Gastrocnemius medialis (tissue), 4 donors: ENCODE data around the gene GABRB3. TPM values are rescaled to one million over a fixed set of nuclear protein-coding genes. Genes with fewer than 3 reads are reported as not detected.

ENCODE experiments used
- ATAC-seq, 2 donors: fragments of 150-250 bp; one replicate each; pipeline ENCODE4 v1.9.1; 2016
- DNase-seq, 2 donors: peaks; one replicate each; pipeline ENCODE4 v3.0.0-alpha.2; 2019
- H3K27ac ChIP-seq, 4 donors: fragments of 200-600 bp; sonication (generic); 1 replicate in 1 of 4; 2 replicates in 3 of 4; pipeline ENCODE4 v1.5.1; 2016 to 2018; ENCODE audit warnings: mild to moderate bottlenecking in 2 of 4, moderate library complexity in 1 of 4
- H3K27me3 ChIP-seq, 3 donors: fragments of 200-600 bp; sonication (generic) in 2 of 3; 1 replicate in 1 of 3; 2 replicates in 2 of 3; pipeline versions ENCODE4 v1.5.1 to v1.6.0; 2016 to 2019; ENCODE audit warnings: mild to moderate bottlenecking in 1 of 3, moderate library complexity in 1 of 3
- H3K36me3 ChIP-seq, 2 donors: fragments of 200-600 bp; sonication (generic) in 1 of 2; one replicate each; pipeline ENCODE4 v1.5.1; 2017 to 2018
- H3K4me1 ChIP-seq, 2 donors: fragments of 200-600 bp; sonication (generic) in 1 of 2; one replicate each; pipeline ENCODE4 v1.5.1; 2016 to 2017; ENCODE audit warnings: mild to moderate bottlenecking in 2 of 2
- H3K4me3 ChIP-seq, 4 donors: fragments of 200-600 bp; sonication (generic) in 3 of 4; 1 replicate in 1 of 4; 2 replicates in 3 of 4; pipeline ENCODE4 v1.5.1; 2016 to 2019; ENCODE audit warnings: mild to moderate bottlenecking in 2 of 4
- H3K9me3 ChIP-seq, 3 donors: fragments of 200-600 bp; sonication (generic) in 2 of 3; 1 replicate in 1 of 3; 2 replicates in 2 of 3; pipeline ENCODE4 v1.5.1; 2016 to 2019
- POLR2A ChIP-seq, 2 donors: fragments of 450-650 bp; IDR thresholded peaks; one replicate each; pipeline ENCODE4 v1.6.1; 2017; ENCODE audit warnings: antibody characterized with exemption in 2 of 2, mild to moderate bottlenecking in 2 of 2, moderate library complexity in 2 of 2
- in situ Hi-C, 4 donors: fragments of 200-750 bp; cut with MboI; loops; one replicate each; pipeline versions ENCODE4 v1.15.0 to v1.8.0; 2017; ENCODE audit warnings: low sequenced_read_pairs in 4 of 4
- intact Hi-C: fragments of 100-400 bp; cut with DNase I; formaldehyde crosslinking; loops from one replicate; pipeline ENCODE4 v1.15.1; 2023; ENCODE audit warnings: low total_unique reads
- total RNA-seq, 4 donors: library from RNA; depleted of rRNA; stranded (reverse); fragments of >200 nt; gene quantifications; one replicate each; pipeline versions ENCODE4 v1.1.0 to v1.2.3, GENCODE V29; 2016
- TF ChIP-seq, protein P1 (sequence below), 5 experiments: fragments of 450-650 bp in 3 of 5; fragments of 200-600 bp in 2 of 5; sonication (generic) in 2 of 5; IDR thresholded peaks in 4 of 5; conservative IDR thresholded peaks in 1 of 5; 1 replicate in 4 of 5; 2 replicates in 1 of 5; pipeline ENCODE4 v1.5.1; 2016 to 2019; ENCODE audit warnings: antibody characterized with exemption in 5 of 5, mild to moderate bottlenecking in 3 of 5, moderate library complexity in 3 of 5

GABRB3 gene
- total RNA-seq, 4 donors from 2014 or later = 0.23 to 0.91 (median 0.35) TPM

DNA sequence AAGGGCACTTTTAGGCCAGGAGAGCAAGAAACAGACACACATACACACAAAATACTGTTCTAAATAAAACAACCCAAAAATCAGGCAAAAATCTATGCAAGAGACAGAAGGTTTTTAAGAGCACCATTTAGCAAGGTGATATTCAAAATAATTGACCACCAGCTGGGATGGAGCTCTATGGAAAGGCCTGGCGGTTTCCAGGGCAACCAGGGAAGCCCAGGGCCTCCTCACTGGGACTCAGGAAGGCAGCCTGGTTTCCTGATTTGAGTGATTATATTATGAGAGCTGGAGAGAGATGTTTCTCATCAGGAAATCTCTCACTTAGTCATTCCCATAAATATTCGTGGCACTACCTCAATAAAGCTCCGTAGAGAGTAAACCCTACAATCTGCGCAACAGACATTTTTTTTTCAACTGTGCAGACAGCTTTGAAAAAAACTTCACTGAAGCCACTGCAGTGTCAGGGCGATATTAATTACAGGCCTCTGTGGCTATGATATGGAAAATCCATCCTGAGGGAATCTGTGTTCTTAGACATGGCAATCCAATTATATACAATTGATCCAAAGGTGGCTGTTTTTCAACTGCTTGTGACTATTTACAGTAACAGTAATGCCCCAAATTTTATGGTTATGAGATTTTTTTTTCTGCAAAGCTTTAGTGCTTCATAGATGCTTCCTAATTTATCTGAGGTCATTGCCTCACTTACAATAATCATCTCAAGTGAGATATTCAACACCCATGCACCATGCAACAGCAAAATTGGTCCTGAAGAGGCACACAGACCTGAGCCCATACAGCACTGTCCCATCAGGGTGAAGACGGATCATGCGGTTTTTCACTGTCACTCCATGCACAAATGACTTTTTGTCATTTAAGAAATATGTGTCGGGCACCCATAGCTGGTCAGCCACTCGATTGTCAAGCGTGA, 152.1 kb downstream of the GABRB3 start:
- no peaks in the 10 kb centered on the region for H3K9me3 ChIP-seq
- intact Hi-C loops = no loop called here
- in situ Hi-C loops = no loop called here
- H3K27ac ChIP-seq = no peak overlapping the region
- no peaks in the 10 kb centered on the region for H3K36me3 ChIP-seq
- no peak overlapping the region for H3K4me3 ChIP-seq
- no peaks in the 10 kb centered on the region for H3K4me1 ChIP-seq
- ATAC-seq = no peak
- TF ChIP-seq, protein P1, sequence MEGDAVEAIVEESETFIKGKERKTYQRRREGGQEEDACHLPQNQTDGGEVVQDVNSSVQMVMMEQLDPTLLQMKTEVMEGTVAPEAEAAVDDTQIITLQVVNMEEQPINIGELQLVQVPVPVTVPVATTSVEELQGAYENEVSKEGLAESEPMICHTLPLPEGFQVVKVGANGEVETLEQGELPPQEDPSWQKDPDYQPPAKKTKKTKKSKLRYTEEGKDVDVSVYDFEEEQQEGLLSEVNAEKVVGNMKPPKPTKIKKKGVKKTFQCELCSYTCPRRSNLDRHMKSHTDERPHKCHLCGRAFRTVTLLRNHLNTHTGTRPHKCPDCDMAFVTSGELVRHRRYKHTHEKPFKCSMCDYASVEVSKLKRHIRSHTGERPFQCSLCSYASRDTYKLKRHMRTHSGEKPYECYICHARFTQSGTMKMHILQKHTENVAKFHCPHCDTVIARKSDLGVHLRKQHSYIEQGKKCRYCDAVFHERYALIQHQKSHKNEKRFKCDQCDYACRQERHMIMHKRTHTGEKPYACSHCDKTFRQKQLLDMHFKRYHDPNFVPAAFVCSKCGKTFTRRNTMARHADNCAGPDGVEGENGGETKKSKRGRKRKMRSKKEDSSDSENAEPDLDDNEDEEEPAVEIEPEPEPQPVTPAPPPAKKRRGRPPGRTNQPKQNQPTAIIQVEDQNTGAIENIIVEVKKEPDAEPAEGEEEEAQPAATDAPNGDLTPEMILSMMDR (IDR thresholded peaks at IDR 0.05 in 4 of 5, conservative IDR thresholded peaks at IDR 0.05 in 1 of 5) = no peak
- TF ChIP-seq POLR2A (IDR thresholded peaks at IDR 0.05) = no peak
- H3K27me3 ChIP-seq = no peaks in the 10 kb centered on the region
- DNase-seq = no peak

DNA sequence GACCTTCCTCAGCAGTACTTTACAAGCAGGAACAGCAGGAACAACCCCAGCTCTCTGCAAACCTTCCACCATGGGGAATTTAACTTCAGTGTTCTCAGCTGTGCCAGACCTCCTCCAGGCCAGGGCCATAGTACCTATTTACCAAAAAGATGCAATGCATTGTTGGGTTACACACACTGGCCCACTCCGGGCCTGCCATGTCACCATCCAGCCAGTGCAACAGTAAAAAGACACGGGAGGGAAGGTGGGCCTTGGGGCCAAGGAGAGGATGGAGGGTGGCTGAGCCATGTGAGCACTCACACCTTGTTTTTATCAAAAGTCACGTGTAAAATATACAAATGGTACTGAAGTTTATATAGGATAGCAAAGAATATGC, 157.0 kb downstream of the GABRB3 start:
- Histone ChIP-seq H3K27ac (no peak overlapping the region), H3K27me3 (no peaks in the 10 kb centered on the region), H3K4me1 (no peaks in the 10 kb centered on the region), H3K4me3 (no peak overlapping the region), H3K9me3 (no peaks in the 10 kb centered on the region), H3K36me3 (no peaks in the 10 kb centered on the region)
- DNase-seq (no peak), ATAC-seq (no peak)
- TF ChIP-seq, protein P1 (IDR thresholded peaks at IDR 0.05 in 4 of 5, conservative IDR thresholded peaks at IDR 0.05 in 1 of 5) = no peak
- no peak for TF ChIP-seq POLR2A (IDR thresholded peaks at IDR 0.05)
- intact Hi-C loops = no loop called here
- in situ Hi-C loops = no loop called here

- ATAC-seq (no peak), DNase-seq (no peak)
- Histone ChIP-seq H3K9me3 (no peaks in the 10 kb centered on the region), H3K27me3 (no peaks in the 10 kb centered on the region), H3K27ac (no peak overlapping the region), H3K4me3 (no peak overlapping the region), H3K36me3 (no peaks in the 10 kb centered on the region), H3K4me1 (no peaks in the 10 kb centered on the region)
- intact Hi-C loops (no loop called here), in situ Hi-C loops (no loop called here)
- TF ChIP-seq, protein P1 (IDR thresholded peaks at IDR 0.05 in 4 of 5, conservative IDR thresholded peaks at IDR 0.05 in 1 of 5) = no peak
- no peak for TF ChIP-seq POLR2A (IDR thresholded peaks at IDR 0.05)
Observed at GRCh38 chr15:26615188-26615926, 157.5 kb downstream of the GABRB3 start.

GRCh38 chr15:26614734-26615133, 158.1 kb downstream of the GABRB3 start:
- no peaks in the 10 kb centered on the region for H3K4me1 ChIP-seq
- H3K9me3 ChIP-seq = no peaks in the 10 kb centered on the region
- DNase-seq = no peak
- in situ Hi-C loops (no loop called here), intact Hi-C loops (no loop called here)
- no peak overlapping the region for H3K27ac ChIP-seq
- no peak overlapping the region for H3K4me3 ChIP-seq
- no peak for TF ChIP-seq POLR2A (IDR thresholded peaks at IDR 0.05)
- TF ChIP-seq, protein P1 (IDR thresholded peaks at IDR 0.05 in 4 of 5, conservative IDR thresholded peaks at IDR 0.05 in 1 of 5) = no peak
- ATAC-seq = no peak
- no peaks in the 10 kb centered on the region for H3K36me3 ChIP-seq
- H3K27me3 ChIP-seq = no peaks in the 10 kb centered on the region
